Measurements from ENCODE around the gene GALK1.
A peak's percentile ranks its signal among the peaks of the same experiment; 100 is the strongest.
"Not testable (repeated sequence)": the region's sequence is repeated elsewhere in the genome, so short reads cannot be mapped to it uniquely, and the experiment has no call there.

GALK1 gene

DNA sequence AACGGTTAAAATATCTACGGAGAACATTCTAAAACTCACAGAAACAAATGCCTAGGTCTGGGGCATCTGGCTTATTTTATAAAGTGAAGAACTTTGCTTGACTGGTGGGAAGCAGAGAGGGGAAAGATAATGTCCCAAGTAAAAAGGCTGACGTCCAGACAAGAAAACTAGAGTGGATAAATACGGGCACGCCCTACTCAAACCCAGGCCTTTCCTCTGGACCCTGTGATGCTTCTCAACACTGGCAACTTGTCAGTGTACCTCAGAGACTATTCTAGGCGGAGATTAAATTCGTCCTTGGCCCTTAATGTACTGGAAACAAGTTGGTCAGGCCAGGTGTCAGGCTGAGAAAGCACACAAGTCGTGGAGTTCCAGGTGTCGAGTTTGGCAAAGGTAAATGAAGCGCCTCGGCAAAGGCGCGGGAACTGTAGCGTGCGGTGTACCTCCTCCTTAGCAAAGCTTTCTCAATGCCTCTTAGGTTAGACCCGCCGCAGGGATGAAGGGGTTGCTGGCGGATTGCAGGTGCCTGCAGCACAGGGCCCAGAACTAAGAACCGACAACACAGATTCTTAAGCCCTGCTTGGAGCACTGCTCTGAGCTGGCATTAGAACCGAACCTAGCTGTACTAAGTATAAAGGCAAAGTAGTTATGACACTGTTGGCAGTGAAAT, 18.9 kb upstream of the GALK1 start:
- DNase-seq (ENCODE audit: low read depth) = no peak

DNA sequence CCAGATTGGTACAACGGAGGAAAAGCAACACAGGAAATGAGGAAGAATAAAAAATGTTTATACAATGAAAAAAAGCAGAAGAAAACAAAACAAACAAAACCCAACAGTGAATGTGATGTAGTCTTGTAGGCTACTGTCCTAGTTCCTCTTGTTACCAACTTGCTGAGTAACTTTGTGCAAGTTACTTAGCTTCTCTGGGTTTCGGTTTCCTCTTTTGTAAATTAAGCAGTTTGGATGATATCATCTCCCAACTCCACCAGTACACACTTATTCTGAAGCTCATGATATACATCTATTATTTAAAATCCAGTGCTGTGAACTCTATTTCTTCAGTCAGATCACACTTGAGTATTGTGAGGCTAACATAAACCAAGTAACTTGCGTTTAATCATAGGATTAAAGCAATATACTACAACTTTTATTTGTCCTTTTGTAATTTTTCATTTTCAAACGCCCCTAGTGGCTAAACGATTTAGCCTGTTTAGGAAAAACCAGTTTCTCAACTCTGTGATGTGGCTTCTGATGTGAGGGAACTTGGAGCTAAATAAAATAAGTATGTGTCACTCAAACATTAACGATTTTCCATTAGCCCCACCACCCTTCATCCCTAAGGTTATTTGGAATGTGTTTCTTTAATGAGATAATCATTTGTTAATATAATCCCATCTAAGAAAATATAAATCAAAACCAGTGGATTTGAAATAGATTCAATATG, 18.2 kb upstream of the GALK1 start:
- DNase-seq (ENCODE audit: low read depth) = no peak

GRCh38 chr17:75779987-75780889, 15.2 kb upstream of the GALK1 start:
- DNase-seq (ENCODE audit: low read depth) = no peak

DNA sequence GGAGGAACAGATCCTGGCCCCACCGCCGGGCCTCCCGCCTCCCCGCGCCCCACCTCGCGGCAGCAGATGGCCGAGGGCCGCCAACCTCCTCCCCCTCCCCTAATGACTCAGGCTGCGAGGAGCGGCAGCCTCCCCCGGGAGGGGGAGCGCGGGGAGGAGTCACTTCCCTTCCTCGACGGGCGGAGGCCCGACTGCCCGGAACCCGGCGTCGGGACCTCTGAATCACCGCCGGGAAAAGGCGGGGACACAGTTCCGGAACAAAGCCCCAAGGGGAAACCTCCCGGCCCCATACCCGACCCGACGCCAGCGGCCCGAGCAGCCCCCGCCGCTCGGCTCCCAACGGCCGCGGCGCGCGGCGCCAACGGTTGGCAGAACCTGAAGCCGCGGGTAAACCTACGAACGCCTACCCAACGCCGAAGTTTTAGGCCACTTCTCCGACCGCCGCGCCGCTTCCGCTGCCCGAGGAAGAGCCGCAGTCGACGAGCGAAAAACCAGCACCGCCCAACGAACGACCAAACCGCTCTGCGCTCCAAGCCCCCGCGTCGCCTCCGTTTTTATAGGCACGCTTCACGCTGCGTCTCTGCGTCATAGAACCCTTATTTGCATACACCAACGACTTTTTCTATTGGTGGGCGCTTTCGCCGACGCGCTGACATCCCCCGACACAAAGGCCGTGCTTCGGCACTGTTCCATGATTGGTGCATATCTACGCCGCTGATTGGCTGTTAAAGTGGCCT, 14.4 kb upstream of the GALK1 start:
- peak; percentile 89 for DNase-seq (ENCODE audit: low read depth)

GRCh38 chr17:75778861-75779249, 13.9 kb upstream of the GALK1 start:
- no peak for DNase-seq (ENCODE audit: low read depth)

DNA sequence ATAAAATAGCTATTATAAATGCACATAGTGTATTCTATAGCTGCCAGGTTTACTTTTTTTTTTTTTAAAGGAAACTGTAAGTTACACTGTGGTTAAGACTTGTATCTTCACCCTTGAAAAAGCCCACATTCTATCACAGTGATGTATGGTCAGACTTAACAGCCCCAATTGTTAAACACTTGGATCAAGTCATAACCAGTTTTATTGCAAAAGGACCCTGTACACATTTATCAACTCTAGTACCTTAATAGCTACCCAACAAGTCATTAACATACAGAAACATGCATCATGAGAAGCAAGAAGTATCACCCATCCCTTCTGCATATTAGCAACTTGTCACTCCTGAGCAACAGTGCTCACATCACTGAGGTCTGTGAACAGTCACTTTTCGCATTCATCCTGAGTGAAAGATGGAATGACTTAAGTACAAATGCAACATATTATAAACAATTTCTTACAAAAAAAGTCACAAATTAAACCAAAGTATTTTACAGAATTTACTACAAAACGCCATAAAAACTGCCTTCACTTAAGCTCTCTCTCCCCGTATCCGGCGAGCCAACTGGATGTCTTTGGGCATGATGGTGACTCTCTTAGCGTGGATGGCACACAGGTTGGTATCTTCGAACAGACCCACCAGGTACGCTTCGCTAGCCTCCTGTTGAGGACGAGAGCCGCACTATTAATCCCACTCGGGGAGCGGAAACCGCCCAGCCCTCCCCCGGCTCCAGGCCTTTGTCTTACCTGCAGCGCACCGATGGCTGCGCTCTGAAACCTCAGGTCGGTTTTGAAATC, 13.3 kb upstream of the GALK1 start:
- DNase-seq (ENCODE audit: low read depth) = not testable (repeated sequence)

GRCh38 chr17:75777296-75777922, 12.4 kb upstream of the GALK1 start:
- DNase-seq (ENCODE audit: low read depth) = no peak

- no peak for DNase-seq (ENCODE audit: low read depth)
These were observed 11.6 kb upstream of the GALK1 start for GRCh38 chr17:75776386-75777295.

- no peak for DNase-seq (ENCODE audit: low read depth)
These were observed 10.1 kb upstream of the GALK1 start for GRCh38 chr17:75774991-75775668.

- no peak for DNase-seq (ENCODE audit: low read depth)
These were observed 9.5 kb upstream of the GALK1 start for GRCh38 chr17:75774471-75774990.

DNA sequence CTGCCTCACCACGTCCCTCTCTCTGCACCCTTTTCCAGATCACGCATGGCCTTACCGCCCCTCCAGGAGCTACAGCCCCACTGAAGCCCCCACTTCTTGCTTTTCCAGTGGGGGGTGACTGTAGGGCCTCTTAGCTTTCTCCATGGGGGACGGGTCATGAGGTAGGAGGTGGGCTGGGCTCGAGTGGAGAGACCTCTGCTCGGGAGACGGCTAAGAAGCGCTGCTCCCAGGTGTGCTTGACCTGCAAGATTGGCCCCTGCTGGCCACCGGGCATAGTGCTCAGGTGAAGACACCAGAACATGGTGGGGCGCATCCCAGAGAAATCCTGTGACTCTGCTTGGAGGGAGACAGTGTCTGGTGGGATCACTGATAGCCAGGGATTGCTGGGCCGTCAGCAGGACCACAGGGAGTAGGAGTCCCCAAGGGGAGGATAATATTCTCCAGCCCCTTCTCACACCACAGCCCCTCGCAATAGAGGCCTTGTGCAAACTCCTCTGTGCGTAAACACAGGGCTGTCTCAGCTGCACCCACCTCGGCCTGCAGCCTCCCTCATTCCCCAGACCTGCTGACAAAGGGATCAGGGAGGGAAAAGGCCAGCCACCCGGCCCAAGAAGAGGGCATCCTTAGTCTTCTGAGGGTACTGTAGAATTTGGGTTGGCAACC, 8.9 kb upstream of the GALK1 start:
- DNase-seq (ENCODE audit: low read depth) = no peak

DNA sequence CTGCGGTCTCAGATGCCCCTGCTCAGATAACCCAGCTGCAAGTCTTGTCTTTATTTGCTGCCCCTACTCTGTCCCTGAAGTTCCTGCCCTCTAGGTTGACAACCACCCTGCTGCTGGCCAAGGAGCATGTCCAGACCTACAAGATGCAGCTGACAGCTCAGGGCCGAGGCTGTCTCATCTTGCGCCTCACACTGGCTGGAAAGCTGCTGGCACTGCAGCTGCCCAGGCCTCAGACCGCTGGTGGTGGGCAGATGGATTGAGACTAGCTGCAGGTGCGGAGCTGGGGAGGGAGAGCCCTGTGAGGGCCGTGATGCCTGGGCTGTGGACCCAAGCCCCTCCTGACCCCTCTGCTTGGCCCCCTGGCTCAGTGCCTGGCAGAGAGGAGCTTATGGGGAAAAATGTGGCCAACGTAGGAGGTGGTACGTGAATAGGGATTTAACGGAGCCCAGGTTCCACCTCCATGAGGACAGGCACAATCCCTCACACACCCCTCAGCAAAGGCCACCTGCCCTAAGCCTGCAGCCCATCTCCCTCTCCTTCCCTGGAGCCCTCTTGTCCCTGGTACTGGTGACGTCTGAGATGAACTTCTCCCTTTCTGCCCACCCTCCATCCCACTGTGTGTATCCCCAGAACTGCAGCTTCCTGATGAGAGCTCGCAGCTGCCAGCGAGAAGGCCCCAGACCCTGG, 8.3 kb upstream of the GALK1 start:
- DNase-seq (ENCODE audit: low read depth) = no peak

DNA sequence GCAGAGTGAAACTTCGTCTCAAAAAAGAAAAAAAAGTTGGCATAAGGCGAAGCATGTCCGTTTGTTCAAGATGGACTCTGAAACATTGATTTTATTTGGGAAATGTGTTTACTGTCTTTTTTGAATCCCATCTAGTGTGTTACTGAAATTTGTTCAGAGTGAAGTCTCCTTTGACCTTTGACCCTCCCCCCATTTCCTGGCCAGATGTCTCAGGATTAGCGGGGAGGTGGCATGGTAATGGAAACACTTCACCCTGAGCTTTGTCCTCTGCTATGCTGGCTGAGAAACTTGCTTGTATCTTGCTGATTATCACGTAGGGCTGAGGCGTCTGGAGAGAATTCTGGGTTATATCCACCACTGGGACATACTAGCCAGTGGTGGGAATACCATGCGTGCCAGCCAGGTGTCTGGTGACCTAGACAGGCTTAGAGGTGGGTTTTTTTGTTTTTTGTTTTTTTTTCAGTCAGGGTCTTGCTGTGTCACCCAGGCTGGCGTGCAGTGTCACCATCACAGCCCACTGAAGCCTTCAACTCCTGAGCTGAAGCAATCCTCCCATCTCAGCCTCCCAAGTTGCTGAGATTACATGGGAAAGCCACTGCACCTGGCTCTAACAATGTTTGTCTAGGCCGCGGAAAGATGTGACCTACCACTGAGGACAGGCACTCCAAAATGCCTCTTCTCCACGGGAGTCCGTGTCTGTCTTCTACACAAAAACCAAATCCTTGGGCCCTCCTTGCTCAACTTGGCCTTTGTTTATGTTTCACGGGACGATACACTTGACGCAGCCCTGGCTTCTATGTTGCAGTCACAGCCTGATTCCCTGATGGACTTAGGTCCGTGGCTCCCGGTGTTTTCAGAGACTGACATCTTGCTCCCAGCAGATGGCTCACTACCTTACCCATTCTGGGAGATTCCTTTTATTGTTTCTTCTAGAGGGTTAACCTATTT, 6.6 kb upstream of the GALK1 start:
- no peak for DNase-seq (ENCODE audit: low read depth)

DNA sequence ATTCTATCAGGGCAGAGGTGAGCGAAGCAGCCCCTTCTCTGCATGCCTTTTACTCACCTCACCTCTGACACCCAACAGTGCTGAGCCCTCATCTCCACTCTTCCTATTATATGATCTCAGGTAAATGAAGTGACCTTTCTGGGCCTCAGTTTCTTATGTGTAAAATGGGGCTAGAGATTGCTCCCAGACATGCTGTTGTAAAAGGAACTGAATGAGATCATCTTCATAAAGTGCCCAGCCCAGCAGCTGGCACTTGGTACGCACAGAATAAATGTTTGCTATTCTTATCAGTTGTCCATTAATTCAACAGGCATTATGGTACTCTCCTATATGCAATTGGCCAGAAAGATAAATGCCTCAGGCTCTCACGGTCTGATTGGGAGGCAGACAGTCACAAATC, 4.5 kb upstream of the GALK1 start:
- DNase-seq (ENCODE audit: low read depth) = no peak

- DNase-seq (ENCODE audit: low read depth) = no peak
These were observed 2.9 kb upstream of the GALK1 start for GRCh38 chr17:75767881-75768280.

- no peak for DNase-seq (ENCODE audit: low read depth)
These were observed 989 bp upstream of the GALK1 start for GRCh38 chr17:75765981-75766380.

DNA sequence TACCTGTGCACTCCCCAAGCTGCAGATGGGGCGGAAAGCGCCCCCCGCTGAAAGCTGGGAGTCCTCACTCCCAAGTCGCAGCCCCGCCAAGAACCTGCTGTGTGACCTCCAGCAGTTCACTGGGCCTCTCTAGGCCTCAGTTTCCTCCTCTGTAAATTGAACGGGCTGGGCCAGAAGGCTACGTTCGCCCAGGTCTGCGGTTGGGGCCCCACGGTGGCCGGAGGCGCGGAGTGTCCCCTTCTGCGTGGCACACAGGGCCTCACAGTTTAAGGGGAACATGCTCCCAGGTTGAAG, 628 bp downstream of the GALK1 start:
- no peak for DNase-seq (ENCODE audit: low read depth)
